H1 (cell line): ENCODE measurements around the gene CYB5R3. TPM values are rescaled to one million over a fixed set of nuclear protein-coding genes. Genes with fewer than 3 reads are reported as not detected.

Source experiments
- ASH2L ChIP-seq: fragments of 200-600, 300-600 bp; sonication (generic); IDR thresholded peaks from one replicate; pipeline ENCODE4 v1.7.1; 2017; ENCODE audit warnings: low read length
- BACH1 ChIP-seq: IDR thresholded peaks from 2 replicates; pipeline ENCODE4 v1.6.1; 2012; ENCODE audit warnings: low read length, improper control_type of control experiment
- EP300 ChIP-seq, 2 experiments: IDR thresholded peaks; 1 replicate in 1 of 2; 2 replicates in 1 of 2; pipeline ENCODE4 v1.6.1; 2011 to 2012; ENCODE audit warnings: low read depth in 2 of 2, low read length in 2 of 2, mild to moderate bottlenecking in 2 of 2, borderline replicate concordance in 1 of 2, inconsistent platforms in 1 of 2, moderate library complexity in 1 of 2
- HDAC6 ChIP-seq: IDR thresholded peaks from one replicate; pipeline ENCODE4 v1.7.1; 2012; ENCODE audit warnings: low read depth, mild to moderate bottlenecking, inconsistent platforms, low read length, moderate library complexity
- YY1 ChIP-seq: IDR thresholded peaks from 2 replicates; pipeline ENCODE4 v1.6.1; 2011; ENCODE audit warnings: low read depth, mild to moderate bottlenecking, low read length
- polyA plus RNA-seq, 7 experiments: library from polyadenylated mRNA; depleted of rRNA in 3 of 7; stranded (reverse) in 5 of 7; unstranded in 2 of 7; fragments of >200 nt in 5 of 7; fragments of 200-250 nt in 2 of 7; gene quantifications; 1 replicate in 5 of 7; 2 replicates in 1 of 7; 4 replicates in 1 of 7; pipeline versions ENCODE4 v1.2.1 to v1.2.3, GENCODE V29; 2011 to 2013; ENCODE audit warnings: missing spikeins in 2 of 7, mixed read lengths in 2 of 7
- total RNA-seq: library from RNA; stranded (reverse); fragmentation: NEBNext Ultra II Directional; extraction: Animal tissue kit (Norgen Biotek cat#: 25700); gene quantifications from 2 replicates; pipeline ENCODE4 v1.2.1, GENCODE V29; 2021
- TF ChIP-seq, protein P1 (sequence below): fragments of 300-600 bp; sonication (generic); IDR thresholded peaks from 2 replicates; pipeline ENCODE4 v1.7.1; 2012; ENCODE audit warnings: low read length, moderate library complexity, mild to moderate bottlenecking, inconsistent platforms; ENCODE audit not compliant: insufficient replicate concordance
- TF ChIP-seq, protein P2 (sequence below): IDR thresholded peaks from 2 replicates; pipeline ENCODE4 v1.6.1; 2011; ENCODE audit warnings: low read length, improper control_type of control experiment

Gene CYB5R3
- total and polyA plus RNA-seq, 2 of the 8 experiments (the other 6 are each of a cell fraction or from before 2014, with no cell fraction given) = 75.3 to 113 TPM

DNA sequence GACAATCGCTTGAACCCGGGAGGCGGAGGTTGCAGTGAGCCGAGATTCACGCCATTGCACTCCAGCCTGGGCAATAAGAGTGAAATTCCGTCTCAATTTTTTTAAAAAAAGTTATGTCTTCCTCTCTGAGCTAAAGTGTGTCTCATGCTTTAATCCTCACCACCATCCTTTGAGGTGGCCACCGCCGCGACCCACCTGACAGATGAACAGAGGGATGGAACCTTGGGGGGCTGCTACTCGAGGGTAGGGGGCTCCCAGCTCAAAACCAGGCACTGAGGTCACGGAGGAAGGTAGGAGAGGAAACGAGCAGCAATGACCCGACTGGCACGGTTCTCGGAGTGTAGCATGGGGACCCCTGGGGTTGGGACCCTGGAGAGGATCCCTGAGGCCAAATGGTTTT, 23.8 kb downstream of the CYB5R3 start (continued):
- TF ChIP-seq, protein P1, sequence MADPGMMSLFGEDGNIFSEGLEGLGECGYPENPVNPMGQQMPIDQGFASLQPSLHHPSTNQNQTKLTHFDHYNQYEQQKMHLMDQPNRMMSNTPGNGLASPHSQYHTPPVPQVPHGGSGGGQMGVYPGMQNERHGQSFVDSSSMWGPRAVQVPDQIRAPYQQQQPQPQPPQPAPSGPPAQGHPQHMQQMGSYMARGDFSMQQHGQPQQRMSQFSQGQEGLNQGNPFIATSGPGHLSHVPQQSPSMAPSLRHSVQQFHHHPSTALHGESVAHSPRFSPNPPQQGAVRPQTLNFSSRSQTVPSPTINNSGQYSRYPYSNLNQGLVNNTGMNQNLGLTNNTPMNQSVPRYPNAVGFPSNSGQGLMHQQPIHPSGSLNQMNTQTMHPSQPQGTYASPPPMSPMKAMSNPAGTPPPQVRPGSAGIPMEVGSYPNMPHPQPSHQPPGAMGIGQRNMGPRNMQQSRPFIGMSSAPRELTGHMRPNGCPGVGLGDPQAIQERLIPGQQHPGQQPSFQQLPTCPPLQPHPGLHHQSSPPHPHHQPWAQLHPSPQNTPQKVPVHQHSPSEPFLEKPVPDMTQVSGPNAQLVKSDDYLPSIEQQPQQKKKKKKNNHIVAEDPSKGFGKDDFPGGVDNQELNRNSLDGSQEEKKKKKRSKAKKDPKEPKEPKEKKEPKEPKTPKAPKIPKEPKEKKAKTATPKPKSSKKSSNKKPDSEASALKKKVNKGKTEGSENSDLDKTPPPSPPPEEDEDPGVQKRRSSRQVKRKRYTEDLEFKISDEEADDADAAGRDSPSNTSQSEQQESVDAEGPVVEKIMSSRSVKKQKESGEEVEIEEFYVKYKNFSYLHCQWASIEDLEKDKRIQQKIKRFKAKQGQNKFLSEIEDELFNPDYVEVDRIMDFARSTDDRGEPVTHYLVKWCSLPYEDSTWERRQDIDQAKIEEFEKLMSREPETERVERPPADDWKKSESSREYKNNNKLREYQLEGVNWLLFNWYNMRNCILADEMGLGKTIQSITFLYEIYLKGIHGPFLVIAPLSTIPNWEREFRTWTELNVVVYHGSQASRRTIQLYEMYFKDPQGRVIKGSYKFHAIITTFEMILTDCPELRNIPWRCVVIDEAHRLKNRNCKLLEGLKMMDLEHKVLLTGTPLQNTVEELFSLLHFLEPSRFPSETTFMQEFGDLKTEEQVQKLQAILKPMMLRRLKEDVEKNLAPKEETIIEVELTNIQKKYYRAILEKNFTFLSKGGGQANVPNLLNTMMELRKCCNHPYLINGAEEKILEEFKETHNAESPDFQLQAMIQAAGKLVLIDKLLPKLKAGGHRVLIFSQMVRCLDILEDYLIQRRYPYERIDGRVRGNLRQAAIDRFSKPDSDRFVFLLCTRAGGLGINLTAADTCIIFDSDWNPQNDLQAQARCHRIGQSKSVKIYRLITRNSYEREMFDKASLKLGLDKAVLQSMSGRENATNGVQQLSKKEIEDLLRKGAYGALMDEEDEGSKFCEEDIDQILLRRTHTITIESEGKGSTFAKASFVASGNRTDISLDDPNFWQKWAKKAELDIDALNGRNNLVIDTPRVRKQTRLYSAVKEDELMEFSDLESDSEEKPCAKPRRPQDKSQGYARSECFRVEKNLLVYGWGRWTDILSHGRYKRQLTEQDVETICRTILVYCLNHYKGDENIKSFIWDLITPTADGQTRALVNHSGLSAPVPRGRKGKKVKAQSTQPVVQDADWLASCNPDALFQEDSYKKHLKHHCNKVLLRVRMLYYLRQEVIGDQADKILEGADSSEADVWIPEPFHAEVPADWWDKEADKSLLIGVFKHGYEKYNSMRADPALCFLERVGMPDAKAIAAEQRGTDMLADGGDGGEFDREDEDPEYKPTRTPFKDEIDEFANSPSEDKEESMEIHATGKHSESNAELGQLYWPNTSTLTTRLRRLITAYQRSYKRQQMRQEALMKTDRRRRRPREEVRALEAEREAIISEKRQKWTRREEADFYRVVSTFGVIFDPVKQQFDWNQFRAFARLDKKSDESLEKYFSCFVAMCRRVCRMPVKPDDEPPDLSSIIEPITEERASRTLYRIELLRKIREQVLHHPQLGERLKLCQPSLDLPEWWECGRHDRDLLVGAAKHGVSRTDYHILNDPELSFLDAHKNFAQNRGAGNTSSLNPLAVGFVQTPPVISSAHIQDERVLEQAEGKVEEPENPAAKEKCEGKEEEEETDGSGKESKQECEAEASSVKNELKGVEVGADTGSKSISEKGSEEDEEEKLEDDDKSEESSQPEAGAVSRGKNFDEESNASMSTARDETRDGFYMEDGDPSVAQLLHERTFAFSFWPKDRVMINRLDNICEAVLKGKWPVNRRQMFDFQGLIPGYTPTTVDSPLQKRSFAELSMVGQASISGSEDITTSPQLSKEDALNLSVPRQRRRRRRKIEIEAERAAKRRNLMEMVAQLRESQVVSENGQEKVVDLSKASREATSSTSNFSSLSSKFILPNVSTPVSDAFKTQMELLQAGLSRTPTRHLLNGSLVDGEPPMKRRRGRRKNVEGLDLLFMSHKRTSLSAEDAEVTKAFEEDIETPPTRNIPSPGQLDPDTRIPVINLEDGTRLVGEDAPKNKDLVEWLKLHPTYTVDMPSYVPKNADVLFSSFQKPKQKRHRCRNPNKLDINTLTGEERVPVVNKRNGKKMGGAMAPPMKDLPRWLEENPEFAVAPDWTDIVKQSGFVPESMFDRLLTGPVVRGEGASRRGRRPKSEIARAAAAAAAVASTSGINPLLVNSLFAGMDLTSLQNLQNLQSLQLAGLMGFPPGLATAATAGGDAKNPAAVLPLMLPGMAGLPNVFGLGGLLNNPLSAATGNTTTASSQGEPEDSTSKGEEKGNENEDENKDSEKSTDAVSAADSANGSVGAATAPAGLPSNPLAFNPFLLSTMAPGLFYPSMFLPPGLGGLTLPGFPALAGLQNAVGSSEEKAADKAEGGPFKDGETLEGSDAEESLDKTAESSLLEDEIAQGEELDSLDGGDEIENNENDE = no peak
- no peak for TF ChIP-seq BACH1
- no peak for TF ChIP-seq HDAC6
- TF ChIP-seq, protein P2, sequence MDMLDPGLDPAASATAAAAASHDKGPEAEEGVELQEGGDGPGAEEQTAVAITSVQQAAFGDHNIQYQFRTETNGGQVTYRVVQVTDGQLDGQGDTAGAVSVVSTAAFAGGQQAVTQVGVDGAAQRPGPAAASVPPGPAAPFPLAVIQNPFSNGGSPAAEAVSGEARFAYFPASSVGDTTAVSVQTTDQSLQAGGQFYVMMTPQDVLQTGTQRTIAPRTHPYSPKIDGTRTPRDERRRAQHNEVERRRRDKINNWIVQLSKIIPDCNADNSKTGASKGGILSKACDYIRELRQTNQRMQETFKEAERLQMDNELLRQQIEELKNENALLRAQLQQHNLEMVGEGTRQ = no peak
- TF ChIP-seq EP300 (IDR thresholded peaks at IDR 0.05; ENCODE audit: borderline replicate concordance in 1 of 2, low read depth in 2 of 2, low read length in 2 of 2) = no peak
- TF ChIP-seq ASH2L = no peak
- no peak for TF ChIP-seq YY1
